ENCODE results near the gene LRRC17.

The LRRC17 gene

GRCh38 chr7:102981451-102981850 lies 68.7 kb downstream of the LRRC17 start:
- no peak for TF ChIP-seq CTCF (IDR thresholded peaks at IDR 0.05)
- Histone ChIP-seq H3K27me3 (ENCODE audit: control insufficient read depth, insufficient read depth, low read length) (no peaks in the 10 kb centered on the region), H3K4me1 (no peaks in the 10 kb centered on the region), H3K4me2 (ENCODE audit: low read length) (no peak overlapping the region), H3K79me2 (no peaks in the 10 kb centered on the region), H3K4me3 (ENCODE audit: low read depth, low read length) (no peak overlapping the region), H2AFZ (no peak overlapping the region), H3K36me3 (ENCODE audit: control insufficient read depth, insufficient read depth, low read length) (no peaks in the 10 kb centered on the region), H3K9ac (no peak overlapping the region), H3K9me3 (ENCODE audit: control insufficient read depth, low read length) (no peaks in the 10 kb centered on the region), H3K27ac (no peak overlapping the region)

GRCh38 chr7:102982235-102982634 lies 69.4 kb downstream of the LRRC17 start:
- Histone ChIP-seq H3K4me2 (ENCODE audit: low read length) (no peak overlapping the region), H3K9me3 (ENCODE audit: control insufficient read depth, low read length) (no peaks in the 10 kb centered on the region), H2AFZ (no peak overlapping the region), H3K27ac (no peak overlapping the region), H3K4me3 (ENCODE audit: low read depth, low read length) (no peak overlapping the region), H3K79me2 (no peaks in the 10 kb centered on the region), H3K36me3 (ENCODE audit: control insufficient read depth, insufficient read depth, low read length) (no peaks in the 10 kb centered on the region), H3K9ac (no peak overlapping the region), H3K4me1 (no peaks in the 10 kb centered on the region), H3K27me3 (ENCODE audit: control insufficient read depth, insufficient read depth, low read length) (no peaks in the 10 kb centered on the region)
- no peak for TF ChIP-seq CTCF (IDR thresholded peaks at IDR 0.05)

- Histone ChIP-seq H2AFZ (no peak overlapping the region), H3K36me3 (ENCODE audit: control insufficient read depth, insufficient read depth, low read length) (no peaks in the 10 kb centered on the region), H3K4me2 (ENCODE audit: low read length) (no peak overlapping the region), H3K9ac (no peak overlapping the region), H3K79me2 (no peaks in the 10 kb centered on the region), H3K27ac (no peak overlapping the region), H3K9me3 (ENCODE audit: control insufficient read depth, low read length) (no peaks in the 10 kb centered on the region), H3K4me1 (no peaks in the 10 kb centered on the region), H3K4me3 (ENCODE audit: low read depth, low read length) (no peak overlapping the region), H3K27me3 (ENCODE audit: control insufficient read depth, insufficient read depth, low read length) (no peaks in the 10 kb centered on the region)
- TF ChIP-seq CTCF (IDR thresholded peaks at IDR 0.05) = no peak
These were observed 70.8 kb downstream of the LRRC17 start for GRCh38 chr7:102983602-102984001.

GRCh38 chr7:102985176-102985783 lies 72.5 kb downstream of the LRRC17 start:
- Histone ChIP-seq H3K4me3 (ENCODE audit: low read depth, low read length) (no peak overlapping the region), H3K27ac (no peak overlapping the region), H3K79me2 (no peaks in the 10 kb centered on the region), H3K9ac (no peak overlapping the region), H3K27me3 (ENCODE audit: control insufficient read depth, insufficient read depth, low read length) (no peaks in the 10 kb centered on the region), H3K4me1 (no peaks in the 10 kb centered on the region), H3K4me2 (ENCODE audit: low read length) (no peak overlapping the region), H3K9me3 (ENCODE audit: control insufficient read depth, low read length) (no peaks in the 10 kb centered on the region), H2AFZ (no peak overlapping the region), H3K36me3 (ENCODE audit: control insufficient read depth, insufficient read depth, low read length) (no peaks in the 10 kb centered on the region)
- no peak for TF ChIP-seq CTCF (IDR thresholded peaks at IDR 0.05)

GRCh38 chr7:102988088-102988487 lies 75.3 kb downstream of the LRRC17 start:
- TF ChIP-seq CTCF (IDR thresholded peaks at IDR 0.05) = no peak
- Histone ChIP-seq H3K4me1 (peaks cover 2% of the 10 kb centered on the region), H3K27me3 (ENCODE audit: control insufficient read depth, insufficient read depth, low read length) (no peaks in the 10 kb centered on the region), H2AFZ (no peak overlapping the region), H3K4me3 (ENCODE audit: low read depth, low read length) (no peak overlapping the region), H3K4me2 (ENCODE audit: low read length) (no peak overlapping the region), H3K79me2 (no peaks in the 10 kb centered on the region), H3K27ac (no peak overlapping the region), H3K36me3 (ENCODE audit: control insufficient read depth, insufficient read depth, low read length) (no peaks in the 10 kb centered on the region), H3K9ac (no peak overlapping the region), H3K9me3 (ENCODE audit: control insufficient read depth, low read length) (no peaks in the 10 kb centered on the region)
